Astrocyte (in vitro differentiated cells and primary cell): ENCODE data around the gene PRCD.

Experiments used
- CTCF ChIP-seq: IDR thresholded peaks from 2 replicates; pipeline ENCODE4 v1.5.1; 2011; ENCODE audit warnings: low read depth, mild to moderate bottlenecking, inconsistent platforms, low read length, moderate library complexity; ENCODE audit not compliant: insufficient read depth
- EZH2 ChIP-seq: IDR thresholded peaks from 2 replicates; pipeline ENCODE4 v1.6.1; 2012; ENCODE audit warnings: mild to moderate bottlenecking, low read length, inconsistent platforms; ENCODE audit not compliant: insufficient read depth

- TF ChIP-seq CTCF (no peak), EZH2 (no peak)
Measured at GRCh38 chr17:76537288-76537577, 2.6 kb upstream of the PRCD start.
